Muscle layer of duodenum (tissue), 2 donors: ENCODE measurements around the gene SLC13A2.

Source experiments
- H3K27ac ChIP-seq: one replicate; pipeline ENCODE4 v1.7.0; 2013; ENCODE audit warnings: mild to moderate bottlenecking, low read length
- H3K27me3 ChIP-seq: one replicate; pipeline ENCODE4 v1.7.0; 2013; ENCODE audit warnings: low read depth, mild to moderate bottlenecking, control low read depth, low read length
- H3K36me3 ChIP-seq, 2 donors: one replicate each; pipeline ENCODE4 v1.7.0; 2013; ENCODE audit warnings: low read length in 2 of 2, control low read depth in 1 of 2, mild to moderate bottlenecking in 1 of 2; ENCODE audit not compliant: insufficient read depth in 2 of 2, control insufficient read depth in 1 of 2
- H3K4me1 ChIP-seq, 2 donors: one replicate each; pipeline ENCODE4 v1.7.0; 2013; ENCODE audit warnings: low read length in 2 of 2, mild to moderate bottlenecking in 2 of 2, control low read depth in 1 of 2, moderate library complexity in 1 of 2; ENCODE audit not compliant: insufficient read depth in 2 of 2, control insufficient read depth in 1 of 2
- H3K4me3 ChIP-seq, 2 donors: one replicate each; pipeline ENCODE4 v1.7.0; 2013; ENCODE audit warnings: low read length in 2 of 2, low read depth in 1 of 2, mild to moderate bottlenecking in 1 of 2
- H3K9me3 ChIP-seq, 2 donors: one replicate each; pipeline ENCODE4 v1.7.0; 2013; ENCODE audit warnings: low read length in 2 of 2, control low read depth in 1 of 2, mild to moderate bottlenecking in 1 of 2; ENCODE audit not compliant: control insufficient read depth in 1 of 2
- donor health status: healthy.

The SLC13A2 gene

GRCh38 chr17:28530926-28531325, 57.5 kb downstream of the SLC13A2 start:
- Histone ChIP-seq H3K4me3 (no peak overlapping the region), H3K27me3 (no peaks in the 10 kb centered on the region), H3K36me3 (no peaks in the 10 kb centered on the region), H3K27ac (no peak overlapping the region), H3K4me1 (no peaks in the 10 kb centered on the region), H3K9me3 (no peaks in the 10 kb centered on the region)

GRCh38 chr17:28532050-28532960, 58.9 kb downstream of the SLC13A2 start:
- H3K27ac ChIP-seq, result no peak overlapping the region

GRCh38 chr17:28533091-28533807, 59.8 kb downstream of the SLC13A2 start:
- Histone ChIP-seq H3K36me3 (no peaks in the 10 kb centered on the region), H3K4me3 (no peak overlapping the region), H3K27me3 (no peaks in the 10 kb centered on the region), H3K9me3 (no peaks in the 10 kb centered on the region), H3K4me1 (no peaks in the 10 kb centered on the region), H3K27ac (no peak overlapping the region)

More at GRCh38 chr17:28532050-28532960, 58.9 kb downstream of the SLC13A2 start:
- no peaks in the 10 kb centered on the region for H3K4me1 ChIP-seq
- H3K4me3 ChIP-seq, result no peak overlapping the region
- no peaks in the 10 kb centered on the region for H3K27me3 ChIP-seq
- H3K36me3 ChIP-seq, result no peaks in the 10 kb centered on the region
- H3K9me3 ChIP-seq, result no peaks in the 10 kb centered on the region

GRCh38 chr17:28534740-28535375, 61.4 kb downstream of the SLC13A2 start:
- Histone ChIP-seq H3K9me3 (no peaks in the 10 kb centered on the region), H3K27ac (no peak overlapping the region), H3K36me3 (no peaks in the 10 kb centered on the region), H3K27me3 (no peaks in the 10 kb centered on the region), H3K4me1 (no peaks in the 10 kb centered on the region), H3K4me3 (no peak overlapping the region)

GRCh38 chr17:28536532-28537218, 63.2 kb downstream of the SLC13A2 start:
- H3K9me3 ChIP-seq, result no peaks in the 10 kb centered on the region
- no peaks in the 10 kb centered on the region for H3K4me1 ChIP-seq
- no peaks in the 10 kb centered on the region for H3K27me3 ChIP-seq
- no peaks in the 10 kb centered on the region for H3K36me3 ChIP-seq
- no peak overlapping the region for H3K4me3 ChIP-seq
- H3K27ac ChIP-seq, result no peak overlapping the region

- Histone ChIP-seq H3K4me3 (no peak overlapping the region), H3K27ac (no peak overlapping the region), H3K36me3 (no peaks in the 10 kb centered on the region), H3K4me1 (no peaks in the 10 kb centered on the region), H3K27me3 (no peaks in the 10 kb centered on the region), H3K9me3 (no peaks in the 10 kb centered on the region)
Measured at GRCh38 chr17:28537219-28537610, 63.8 kb downstream of the SLC13A2 start.

- Histone ChIP-seq H3K27ac (no peak overlapping the region), H3K4me1 (no peaks in the 10 kb centered on the region), H3K27me3 (no peaks in the 10 kb centered on the region), H3K9me3 (no peaks in the 10 kb centered on the region), H3K36me3 (no peaks in the 10 kb centered on the region), H3K4me3 (no peak overlapping the region)
Measured at GRCh38 chr17:28538296-28538895, 65.0 kb downstream of the SLC13A2 start.

- no peak overlapping the region for H3K4me3 ChIP-seq
- H3K27ac ChIP-seq, result no peak overlapping the region
- H3K4me1 ChIP-seq, result no peaks in the 10 kb centered on the region
- H3K27me3 ChIP-seq, result no peaks in the 10 kb centered on the region
- no peaks in the 10 kb centered on the region for H3K36me3 ChIP-seq
- H3K9me3 ChIP-seq, result no peaks in the 10 kb centered on the region
Measured at GRCh38 chr17:28540231-28540630, 66.8 kb downstream of the SLC13A2 start.

GRCh38 chr17:28541439-28541838, 68.0 kb downstream of the SLC13A2 start:
- no peak overlapping the region for H3K4me3 ChIP-seq
- H3K36me3 ChIP-seq, result no peaks in the 10 kb centered on the region
- no peak overlapping the region for H3K27ac ChIP-seq

GRCh38 chr17:28544402-28545140, 71.1 kb downstream of the SLC13A2 start:
- Histone ChIP-seq H3K27me3 (no peaks in the 10 kb centered on the region), H3K36me3 (peaks cover 0 to 5% of the 10 kb centered on the region in 2 donors), H3K4me3 (no peak overlapping the region), H3K27ac (no peak overlapping the region), H3K4me1 (peaks cover 0 to 5% of the 10 kb centered on the region in 2 donors), H3K9me3 (no peaks in the 10 kb centered on the region)

More at GRCh38 chr17:28541439-28541838, 68.0 kb downstream of the SLC13A2 start:
- Histone ChIP-seq H3K27me3 (no peaks in the 10 kb centered on the region), H3K4me1 (no peaks in the 10 kb centered on the region), H3K9me3 (no peaks in the 10 kb centered on the region)
